Astrocyte (in vitro differentiated cells and primary cell): ENCODE measurements around the gene KCNK5. TPM values are rescaled to one million over a fixed set of nuclear protein-coding genes. Genes with fewer than 3 reads are reported as not detected.

Source experiments
- DNase-seq: peaks from one replicate; pipeline ENCODE4 v3.0.0-alpha.2; 2010; ENCODE audit warnings: low read depth
- FAIRE-seq: peaks from 2 replicates; lab custom pipeline; 2011; peaks lifted over from hg19 to GRCh38; lab: Jason Lieb, UNC
- H2AFZ ChIP-seq: 2 replicates; pipeline ENCODE4 v1.6.0; 2012; ENCODE audit warnings: low read depth, low read length, inconsistent platforms
- H3K27ac ChIP-seq: 2 replicates; pipeline ENCODE4 v1.5.1; 2011; ENCODE audit warnings: low read depth, low read length, inconsistent platforms
- H3K27me3 ChIP-seq: 2 replicates; pipeline ENCODE4 v1.6.0; 2011; ENCODE audit warnings: low read length, inconsistent platforms; ENCODE audit not compliant: insufficient read depth
- H3K36me3 ChIP-seq: 2 replicates; pipeline ENCODE4 v1.5.1; 2011; ENCODE audit warnings: low read length, inconsistent platforms; ENCODE audit not compliant: insufficient read depth
- H3K4me1 ChIP-seq: 2 replicates; pipeline ENCODE4 v1.5.1; 2011; ENCODE audit warnings: low read length, inconsistent platforms; ENCODE audit not compliant: insufficient read depth
- H3K4me2 ChIP-seq: 2 replicates; pipeline ENCODE4 v1.6.0; 2012; ENCODE audit warnings: low read length, inconsistent platforms
- H3K4me3 ChIP-seq: 2 replicates; pipeline ENCODE4 v1.5.1; 2011; ENCODE audit warnings: low read depth, mild to moderate bottlenecking, low read length, inconsistent platforms; ENCODE audit not compliant: insufficient read depth
- H3K79me2 ChIP-seq: 2 replicates; pipeline ENCODE4 v1.6.0; 2012; ENCODE audit warnings: mild to moderate bottlenecking, low read length, inconsistent platforms; ENCODE audit not compliant: insufficient read depth
- H3K9ac ChIP-seq: 2 replicates; pipeline ENCODE4 v1.6.0; 2012; ENCODE audit warnings: mild to moderate bottlenecking, low read length, inconsistent platforms
- H3K9me3 ChIP-seq: 2 replicates; pipeline ENCODE4 v1.5.1; 2012; ENCODE audit warnings: low read depth, mild to moderate bottlenecking, low read length, inconsistent platforms; ENCODE audit not compliant: insufficient read depth
- H4K20me1 ChIP-seq: 2 replicates; pipeline ENCODE4 v1.6.0; 2012; ENCODE audit warnings: low read length, inconsistent platforms; ENCODE audit not compliant: insufficient read depth
- H3K27ac Mint-ChIP-seq: one replicate; pipeline ENCODE4 v1.8.0; 2021; ENCODE audit warnings: mild to moderate bottlenecking, mixed read lengths; ENCODE audit not compliant: unreplicated experiment
- H3K27me3 Mint-ChIP-seq: one replicate; pipeline ENCODE4 v1.8.0; 2021; ENCODE audit warnings: low read depth, mixed read lengths; ENCODE audit not compliant: unreplicated experiment
- H3K36me3 Mint-ChIP-seq: one replicate; pipeline ENCODE4 v1.8.0; 2021; ENCODE audit warnings: low read depth, mixed read lengths; ENCODE audit not compliant: unreplicated experiment
- H3K4me1 Mint-ChIP-seq: one replicate; pipeline ENCODE4 v1.8.0; 2021; ENCODE audit warnings: low read depth, mixed read lengths; ENCODE audit not compliant: unreplicated experiment
- H3K4me3 Mint-ChIP-seq: one replicate; pipeline ENCODE4 v1.8.0; 2021; ENCODE audit warnings: mild to moderate bottlenecking, moderate library complexity, mixed read lengths; ENCODE audit not compliant: unreplicated experiment
- H3K9me3 Mint-ChIP-seq: one replicate; pipeline ENCODE4 v1.8.0; 2021; ENCODE audit warnings: mild to moderate bottlenecking, mixed read lengths; ENCODE audit not compliant: unreplicated experiment
- EZH2 ChIP-seq: IDR thresholded peaks from 2 replicates; pipeline ENCODE4 v1.6.1; 2012; ENCODE audit warnings: mild to moderate bottlenecking, low read length, inconsistent platforms; ENCODE audit not compliant: insufficient read depth
- total RNA-seq: library from RNA; stranded (reverse); gene quantifications from 2 replicates; pipeline ENCODE4 v1.2.1, GENCODE V29; 2021
- TF ChIP-seq, protein P1 (sequence below): IDR thresholded peaks from 2 replicates; pipeline ENCODE4 v1.5.1; 2011; ENCODE audit warnings: low read depth, mild to moderate bottlenecking, inconsistent platforms, low read length, moderate library complexity; ENCODE audit not compliant: insufficient read depth

KCNK5 gene
- total RNA-seq, 1 donor from 2014 or later: 0.14 TPM

DNA sequence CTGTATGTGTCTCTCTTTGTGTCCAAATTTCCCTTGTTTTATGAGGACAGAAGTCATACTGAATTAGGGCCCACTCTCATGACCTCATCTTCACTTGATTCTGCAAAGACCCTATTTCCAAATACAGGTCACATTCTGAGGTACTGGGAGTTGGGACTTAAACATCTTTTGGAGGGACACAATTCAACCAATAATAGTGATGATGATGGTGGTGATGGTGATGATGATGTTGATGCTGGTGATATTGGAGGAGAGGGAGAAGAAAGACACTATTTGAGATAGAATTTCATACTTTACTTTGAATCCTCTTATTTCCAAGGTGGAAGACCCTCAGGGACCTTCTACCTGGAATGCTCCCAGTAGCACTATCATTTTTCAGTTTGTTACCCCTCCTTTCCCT lies 21.2 kb upstream of the KCNK5 start:
- no peaks in the 10 kb centered on the region for H3K36me3 ChIP-seq
- TF ChIP-seq, protein P1, sequence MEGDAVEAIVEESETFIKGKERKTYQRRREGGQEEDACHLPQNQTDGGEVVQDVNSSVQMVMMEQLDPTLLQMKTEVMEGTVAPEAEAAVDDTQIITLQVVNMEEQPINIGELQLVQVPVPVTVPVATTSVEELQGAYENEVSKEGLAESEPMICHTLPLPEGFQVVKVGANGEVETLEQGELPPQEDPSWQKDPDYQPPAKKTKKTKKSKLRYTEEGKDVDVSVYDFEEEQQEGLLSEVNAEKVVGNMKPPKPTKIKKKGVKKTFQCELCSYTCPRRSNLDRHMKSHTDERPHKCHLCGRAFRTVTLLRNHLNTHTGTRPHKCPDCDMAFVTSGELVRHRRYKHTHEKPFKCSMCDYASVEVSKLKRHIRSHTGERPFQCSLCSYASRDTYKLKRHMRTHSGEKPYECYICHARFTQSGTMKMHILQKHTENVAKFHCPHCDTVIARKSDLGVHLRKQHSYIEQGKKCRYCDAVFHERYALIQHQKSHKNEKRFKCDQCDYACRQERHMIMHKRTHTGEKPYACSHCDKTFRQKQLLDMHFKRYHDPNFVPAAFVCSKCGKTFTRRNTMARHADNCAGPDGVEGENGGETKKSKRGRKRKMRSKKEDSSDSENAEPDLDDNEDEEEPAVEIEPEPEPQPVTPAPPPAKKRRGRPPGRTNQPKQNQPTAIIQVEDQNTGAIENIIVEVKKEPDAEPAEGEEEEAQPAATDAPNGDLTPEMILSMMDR: no peak
- H3K79me2 ChIP-seq: no peaks in the 10 kb centered on the region
- FAIRE-seq: no peak
- DNase-seq: no peak
- H3K27ac ChIP-seq: no peak overlapping the region
- H3K9ac ChIP-seq: no peak overlapping the region
- H3K4me1 Mint-ChIP-seq: no peaks in the 10 kb centered on the region
- H3K9me3 Mint-ChIP-seq: peaks cover 10% of the 10 kb centered on the region
- H3K27ac Mint-ChIP-seq: no peak overlapping the region
- no peaks in the 10 kb centered on the region for H3K36me3 Mint-ChIP-seq
- no peak overlapping the region for H3K4me3 ChIP-seq
- peaks cover 24% of the 10 kb centered on the region for H3K27me3 Mint-ChIP-seq
- H3K4me3 Mint-ChIP-seq: no peak overlapping the region
- H4K20me1 ChIP-seq: no peaks in the 10 kb centered on the region
- H3K9me3 ChIP-seq: no peaks in the 10 kb centered on the region
- H3K27me3 ChIP-seq: no peaks in the 10 kb centered on the region
- H3K4me2 ChIP-seq: no peak overlapping the region
- H3K4me1 ChIP-seq: no peaks in the 10 kb centered on the region
- no peak overlapping the region for H2AFZ ChIP-seq

DNA sequence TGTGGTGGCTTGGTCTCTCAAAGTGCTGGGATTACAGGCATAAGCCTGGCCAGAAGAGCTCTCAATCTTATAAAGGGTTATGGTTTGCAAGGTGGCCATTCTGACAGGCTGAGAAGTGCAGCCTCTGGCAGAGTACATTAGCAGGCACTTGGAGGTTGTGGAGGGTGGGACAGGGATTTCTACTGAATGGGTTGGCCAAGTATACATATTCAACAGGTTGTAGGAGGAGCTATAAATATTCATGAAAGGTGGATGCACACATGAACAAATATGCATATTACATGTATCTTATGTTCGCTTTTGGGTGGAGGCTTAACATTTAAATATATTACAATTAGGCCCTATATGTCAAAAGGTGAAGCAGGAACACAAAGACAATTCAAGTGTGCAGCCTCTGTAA lies 20.0 kb upstream of the KCNK5 start:
- no peaks in the 10 kb centered on the region for H3K9me3 ChIP-seq
- Mint-ChIP-seq H3K36me3 (no peaks in the 10 kb centered on the region), H3K4me3 (no peak overlapping the region), H3K27me3 (peaks cover 24% of the 10 kb centered on the region), H3K27ac (no peak overlapping the region), H3K9me3 (peaks cover 5% of the 10 kb centered on the region), H3K4me1 (no peaks in the 10 kb centered on the region)
- FAIRE-seq (no peak), DNase-seq (no peak)
- H4K20me1 ChIP-seq: no peaks in the 10 kb centered on the region
- H3K79me2 ChIP-seq: no peaks in the 10 kb centered on the region
- H3K27ac ChIP-seq: no peak overlapping the region
- no peaks in the 10 kb centered on the region for H3K36me3 ChIP-seq
- H2AFZ ChIP-seq: no peak overlapping the region
- no peak overlapping the region for H3K9ac ChIP-seq
- H3K4me3 ChIP-seq: no peak overlapping the region
- H3K4me2 ChIP-seq: no peak overlapping the region
- H3K27me3 ChIP-seq: no peaks in the 10 kb centered on the region
- H3K4me1 ChIP-seq: no peaks in the 10 kb centered on the region
- TF ChIP-seq, protein P1: no peak
- no peak for TF ChIP-seq EZH2

DNA sequence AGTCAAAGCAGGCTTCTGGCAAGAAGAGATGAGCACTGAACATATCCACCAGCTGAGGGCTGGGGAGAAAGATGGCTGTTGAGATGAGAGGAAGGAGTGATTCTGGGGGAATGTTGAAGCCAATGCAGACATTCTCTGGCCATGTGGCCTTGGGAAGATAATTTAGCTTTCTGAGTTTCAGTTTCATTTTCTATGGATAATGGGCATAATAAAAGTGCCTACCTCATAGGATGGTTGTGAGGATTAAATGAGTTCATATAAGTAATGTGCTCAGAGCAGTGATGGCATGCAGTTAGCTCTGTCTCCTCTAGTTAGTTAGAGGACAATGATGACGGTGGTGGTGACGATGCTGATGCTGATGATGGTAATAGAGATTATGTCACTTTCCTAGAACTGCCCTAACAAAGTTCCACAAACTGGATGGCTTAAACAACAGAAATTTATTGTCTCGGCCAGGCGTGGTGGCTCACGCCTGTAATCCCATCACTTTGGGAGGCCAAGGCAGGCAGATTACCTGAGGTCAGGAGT lies 18.5 kb upstream of the KCNK5 start:
- Histone ChIP-seq H3K27me3 (no peaks in the 10 kb centered on the region), H3K9ac (no peak overlapping the region), H3K4me1 (no peaks in the 10 kb centered on the region), H3K27ac (no peak overlapping the region), H3K79me2 (no peaks in the 10 kb centered on the region), H3K36me3 (no peaks in the 10 kb centered on the region), H3K9me3 (no peaks in the 10 kb centered on the region), H3K4me3 (no peak overlapping the region), H4K20me1 (no peaks in the 10 kb centered on the region), H2AFZ (no peak overlapping the region), H3K4me2 (no peak overlapping the region)
- TF ChIP-seq EZH2: no peak
- TF ChIP-seq, protein P1: no peak
- no peak for DNase-seq
- Mint-ChIP-seq H3K4me1 (no peaks in the 10 kb centered on the region), H3K27ac (no peak overlapping the region), H3K9me3 (no peaks in the 10 kb centered on the region), H3K36me3 (no peaks in the 10 kb centered on the region), H3K4me3 (no peak overlapping the region), H3K27me3 (peaks cover 21% of the 10 kb centered on the region)
- FAIRE-seq: no peak
